ENCODE measurements around the gene LRRC3B.

The LRRC3B gene

DNA sequence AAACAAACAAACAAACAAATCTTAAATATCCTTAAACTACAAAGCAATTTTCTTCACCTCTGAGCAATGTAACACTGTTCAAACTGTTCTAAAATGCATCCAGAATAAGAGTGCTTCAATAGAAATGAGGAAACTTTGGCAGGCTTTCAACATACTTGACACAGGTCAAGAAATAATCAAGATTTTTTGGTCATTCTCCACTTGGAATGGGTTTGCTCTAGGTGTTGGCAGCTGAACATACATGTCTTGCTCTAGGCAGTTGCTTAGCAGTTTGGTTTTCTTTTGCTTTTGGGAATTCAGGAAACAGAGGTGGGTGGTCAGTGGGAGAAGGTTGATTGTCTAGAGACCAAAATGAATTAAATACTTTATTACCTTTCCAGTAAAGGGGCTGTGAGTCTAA is 1.4 kb upstream of the LRRC3B start:
- TF ChIP-seq, protein P1, sequence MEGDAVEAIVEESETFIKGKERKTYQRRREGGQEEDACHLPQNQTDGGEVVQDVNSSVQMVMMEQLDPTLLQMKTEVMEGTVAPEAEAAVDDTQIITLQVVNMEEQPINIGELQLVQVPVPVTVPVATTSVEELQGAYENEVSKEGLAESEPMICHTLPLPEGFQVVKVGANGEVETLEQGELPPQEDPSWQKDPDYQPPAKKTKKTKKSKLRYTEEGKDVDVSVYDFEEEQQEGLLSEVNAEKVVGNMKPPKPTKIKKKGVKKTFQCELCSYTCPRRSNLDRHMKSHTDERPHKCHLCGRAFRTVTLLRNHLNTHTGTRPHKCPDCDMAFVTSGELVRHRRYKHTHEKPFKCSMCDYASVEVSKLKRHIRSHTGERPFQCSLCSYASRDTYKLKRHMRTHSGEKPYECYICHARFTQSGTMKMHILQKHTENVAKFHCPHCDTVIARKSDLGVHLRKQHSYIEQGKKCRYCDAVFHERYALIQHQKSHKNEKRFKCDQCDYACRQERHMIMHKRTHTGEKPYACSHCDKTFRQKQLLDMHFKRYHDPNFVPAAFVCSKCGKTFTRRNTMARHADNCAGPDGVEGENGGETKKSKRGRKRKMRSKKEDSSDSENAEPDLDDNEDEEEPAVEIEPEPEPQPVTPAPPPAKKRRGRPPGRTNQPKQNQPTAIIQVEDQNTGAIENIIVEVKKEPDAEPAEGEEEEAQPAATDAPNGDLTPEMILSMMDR (IDR thresholded peaks at IDR 0.05; ENCODE audit: low read depth, low read length) = no peak
- in situ Hi-C loops (cut with HindIII; ENCODE audit: low sequenced_read_pairs) = no loop called here
- H3K4me3 ChIP-seq (ENCODE audit: low read depth, low read length) = no peak overlapping the region
- no peak for DNase-seq (ENCODE audit: low read depth, low spot score)

DNA sequence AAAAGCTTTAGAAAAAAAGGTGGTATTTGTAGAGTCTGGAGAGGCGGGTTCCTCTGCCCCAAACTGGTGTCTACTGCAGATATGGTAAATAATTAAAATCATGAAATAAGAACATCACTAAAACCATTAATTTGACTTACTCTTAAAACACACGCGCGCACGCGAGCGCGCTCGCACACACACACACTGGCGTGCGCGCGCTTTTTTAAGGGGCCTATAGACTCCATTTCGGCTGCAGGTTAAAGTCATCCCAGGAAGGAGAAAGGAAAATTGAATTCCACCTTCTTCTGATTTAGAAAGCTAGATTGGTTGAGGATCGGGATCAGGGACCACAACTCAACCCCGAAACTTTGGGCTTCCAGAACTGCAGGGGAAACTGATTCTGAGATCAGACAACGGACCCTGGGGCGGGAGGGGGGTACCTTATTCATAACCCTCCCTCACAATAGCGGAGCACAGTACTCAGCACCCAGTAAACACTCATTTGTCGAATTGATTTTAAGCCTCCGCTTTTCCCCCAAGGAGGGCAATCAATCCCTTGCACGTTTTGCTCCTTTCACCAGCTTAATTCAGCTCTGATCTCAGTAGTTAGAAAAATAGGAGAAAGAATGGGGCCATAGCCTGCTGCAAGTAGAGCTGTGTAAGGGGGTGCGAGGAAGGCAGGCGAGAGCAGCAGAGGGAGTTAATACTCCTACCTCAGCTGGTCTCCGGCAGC is 509 bp upstream of the LRRC3B start:
- no peak for DNase-seq (ENCODE audit: low read depth, low spot score)
- in situ Hi-C loops (cut with HindIII; ENCODE audit: low sequenced_read_pairs) = no loop called here
- H3K4me3 ChIP-seq (ENCODE audit: low read depth, low read length) = no peak overlapping the region
- TF ChIP-seq, protein P1 (IDR thresholded peaks at IDR 0.05; ENCODE audit: low read depth, low read length) = no peak

DNA sequence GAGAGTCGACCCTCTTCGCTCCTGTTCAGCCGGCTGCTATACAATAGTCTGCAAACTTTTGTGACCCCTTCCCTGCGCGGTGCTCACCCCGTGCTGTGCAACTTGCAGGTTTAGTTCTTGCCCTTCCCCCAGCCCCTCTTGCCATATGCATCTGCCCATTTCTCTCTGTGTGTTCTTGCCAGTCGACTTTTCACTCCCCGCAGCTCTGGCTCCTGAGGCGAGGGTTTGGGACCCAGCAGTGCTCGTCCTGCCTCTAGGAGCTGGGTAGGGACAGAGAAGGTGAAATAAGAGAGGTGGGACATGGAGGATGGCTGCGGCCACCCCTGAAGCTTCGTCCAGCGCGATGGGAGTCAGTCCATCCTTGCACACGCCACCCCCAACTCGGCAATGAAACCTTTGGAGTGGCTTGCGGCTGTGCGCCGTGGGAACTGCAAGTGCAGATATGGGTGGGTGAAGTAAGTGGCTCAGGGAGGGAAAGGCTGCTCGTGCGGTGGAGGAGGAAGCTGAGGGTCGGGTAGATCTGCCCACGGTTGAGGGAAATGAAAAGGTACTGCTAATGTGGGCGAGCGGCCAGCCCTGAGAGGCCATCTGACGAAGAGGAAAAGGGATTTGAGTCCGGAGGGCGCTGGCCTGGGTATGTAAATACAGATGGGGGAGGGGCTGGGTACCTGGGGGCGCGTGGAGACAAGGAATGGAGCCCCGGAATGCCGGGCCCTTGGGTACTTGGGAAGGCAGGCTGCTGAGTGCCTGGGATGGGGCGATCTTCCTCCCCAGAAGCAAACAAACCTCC is 1.0 kb downstream of the LRRC3B start:
- in situ Hi-C loops (cut with HindIII; ENCODE audit: low sequenced_read_pairs) = no loop called here
- no peak overlapping the region for H3K4me3 ChIP-seq (ENCODE audit: low read depth, low read length)
- TF ChIP-seq, protein P1 (IDR thresholded peaks at IDR 0.05; ENCODE audit: low read depth, low read length) = no peak
- no peak for DNase-seq (ENCODE audit: low read depth, low spot score)

DNA sequence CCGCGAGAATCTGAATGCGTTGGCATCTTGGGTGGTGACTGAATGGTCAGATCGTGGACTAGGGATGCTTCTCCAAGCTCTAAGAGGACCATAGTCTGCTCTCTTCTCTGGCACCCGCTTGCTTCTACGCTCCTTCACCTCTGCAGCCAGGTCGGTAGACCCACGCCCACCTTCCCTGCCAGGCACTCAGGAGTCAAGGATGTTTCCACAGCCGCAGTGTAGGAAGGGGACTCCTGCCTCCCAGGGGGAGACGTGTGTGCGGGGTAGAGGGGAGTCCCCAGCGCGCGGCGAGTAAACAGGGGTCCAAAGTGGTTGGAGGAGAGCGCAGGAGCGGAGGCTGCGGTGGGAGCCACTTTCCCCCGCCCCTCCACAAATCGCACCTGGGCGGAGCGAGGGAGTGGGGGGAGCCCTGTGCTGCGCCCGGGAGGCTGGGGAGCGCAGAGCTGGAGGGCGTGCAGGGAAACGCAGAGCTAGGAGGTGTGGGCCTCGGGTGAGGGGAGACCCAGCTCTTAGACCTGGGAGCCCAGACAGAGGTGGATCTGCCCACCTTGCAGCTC is 1.7 kb downstream of the LRRC3B start:
- H3K4me3 ChIP-seq (ENCODE audit: low read depth, low read length) = no peak overlapping the region
- in situ Hi-C loops (cut with HindIII; ENCODE audit: low sequenced_read_pairs) = no loop called here
- TF ChIP-seq, protein P1 (IDR thresholded peaks at IDR 0.05; ENCODE audit: low read depth, low read length) = no peak
- DNase-seq (ENCODE audit: low read depth, low spot score) = no peak

DNA sequence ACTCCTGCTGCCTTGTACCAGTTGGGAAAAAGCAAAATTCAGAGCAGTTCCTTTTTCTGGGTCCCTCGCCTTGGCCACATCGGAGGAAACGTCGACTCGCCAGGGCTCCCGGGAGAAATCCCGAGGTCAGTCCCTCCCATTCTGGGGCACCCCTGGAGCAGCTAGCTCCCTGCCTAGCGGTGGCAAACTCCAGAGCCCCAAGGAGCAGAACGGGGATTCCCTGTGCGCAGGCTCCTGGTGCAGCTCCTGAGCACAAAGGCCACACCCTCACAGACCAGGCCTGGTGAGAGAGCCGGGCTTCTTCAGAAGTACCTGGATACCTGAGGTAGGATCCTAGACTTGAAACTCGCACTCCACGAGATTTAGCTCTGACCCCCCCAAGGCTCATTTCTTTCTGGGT is 2.6 kb downstream of the LRRC3B start:
- in situ Hi-C loops (cut with HindIII; ENCODE audit: low sequenced_read_pairs) = no loop called here
- TF ChIP-seq, protein P1 (IDR thresholded peaks at IDR 0.05; ENCODE audit: low read depth, low read length) = no peak
- DNase-seq (ENCODE audit: low read depth, low spot score) = no peak
- H3K4me3 ChIP-seq (ENCODE audit: low read depth, low read length) = no peak overlapping the region

DNA sequence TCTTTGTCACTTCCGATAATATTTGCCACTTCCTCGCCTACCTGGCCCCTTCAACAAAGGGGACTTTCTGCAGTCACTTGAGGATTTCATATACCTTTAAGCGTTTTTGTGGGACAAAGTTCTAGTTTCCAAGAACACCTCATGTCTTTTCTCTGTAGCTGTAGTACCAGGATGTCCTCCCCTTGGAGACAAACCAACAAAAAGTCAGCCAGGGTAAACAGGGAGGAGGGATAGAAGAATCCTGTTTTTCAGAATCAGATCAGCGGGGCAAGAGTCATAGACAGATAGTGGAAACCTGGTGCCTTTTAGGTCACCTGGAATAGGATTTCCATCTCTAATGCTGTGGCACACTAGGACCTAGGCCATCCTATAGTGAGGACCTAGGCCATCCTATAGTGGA is 4.5 kb downstream of the LRRC3B start:
- in situ Hi-C loops (cut with HindIII; ENCODE audit: low sequenced_read_pairs) = no loop called here
- no peak for DNase-seq (ENCODE audit: low read depth, low spot score)
- TF ChIP-seq, protein P1 (IDR thresholded peaks at IDR 0.05; ENCODE audit: low read depth, low read length) = no peak
- no peak overlapping the region for H3K4me3 ChIP-seq (ENCODE audit: low read depth, low read length)
